Measurements from ENCODE around the gene CACNG4. TPM values are rescaled to one million over a fixed set of nuclear protein-coding genes. Genes with fewer than 3 reads are reported as not detected.

Gene CACNG4
- total RNA-seq, 1 donor from 2014 or later: 33.4 TPM

- no peak for FAIRE-seq
These were observed 49.4 kb downstream of the CACNG4 start for GRCh38 chr17:67013891-67014290.

DNA sequence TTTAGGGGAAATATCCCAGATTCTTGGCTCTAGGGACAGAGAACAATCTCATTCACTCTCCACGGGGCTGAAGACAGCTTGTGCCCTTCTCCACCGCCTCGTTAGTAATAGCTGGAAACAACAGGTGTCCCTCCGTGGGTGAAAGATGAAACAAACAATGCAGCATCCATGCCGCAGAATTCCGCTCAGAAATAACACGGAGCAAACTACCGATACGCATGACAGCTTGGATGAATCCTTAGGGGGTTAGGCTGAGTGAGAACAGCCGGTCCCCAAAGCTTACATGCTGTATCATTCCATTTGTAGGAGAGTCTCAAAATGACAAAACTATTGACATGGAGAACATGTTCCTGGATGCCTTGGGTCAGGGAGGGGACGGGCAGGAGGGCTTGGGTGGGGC lies 50.5 kb downstream of the CACNG4 start:
- no peak for DNase-seq (ENCODE audit: low spot score in 2 of 2)
- FAIRE-seq: no peak

More at GRCh38 chr17:67013891-67014290, 49.4 kb downstream of the CACNG4 start:
- no peak for DNase-seq (ENCODE audit: low spot score in 2 of 2)

DNA sequence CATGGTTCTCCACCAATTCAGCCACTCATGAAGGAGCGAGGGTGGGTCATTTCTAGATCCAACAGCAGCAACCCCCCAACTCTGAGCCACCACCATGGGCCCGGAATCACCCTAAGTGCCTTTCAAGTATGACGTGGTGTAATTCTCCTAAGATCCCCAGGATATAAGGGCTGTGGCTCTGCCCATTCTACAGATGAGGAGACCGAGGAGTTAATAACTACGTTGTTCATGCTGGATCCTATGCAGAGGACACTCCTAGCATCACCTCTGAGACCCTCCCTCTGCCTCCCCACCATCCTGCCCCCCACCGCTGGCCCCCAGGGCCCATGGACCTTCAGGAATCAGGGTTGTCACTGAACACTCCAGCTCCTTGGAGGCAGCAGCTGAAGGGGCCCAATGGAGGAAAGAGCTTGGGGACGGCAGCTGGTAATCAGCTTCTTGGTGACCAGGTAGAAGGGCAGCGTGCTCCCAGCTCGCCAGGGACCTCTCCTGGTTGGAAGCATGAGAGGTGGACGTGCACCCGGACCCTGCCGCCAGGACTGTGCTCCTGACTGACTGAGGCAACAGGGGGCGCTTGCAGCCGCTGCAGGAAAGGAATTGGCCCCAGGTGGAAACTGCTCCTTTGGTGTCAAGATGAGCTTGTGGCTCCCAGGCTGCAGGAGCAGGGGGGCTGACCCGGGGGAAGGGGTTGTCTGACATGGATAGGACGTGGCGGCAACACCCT lies 51.7 kb downstream of the CACNG4 start:
- no peak for FAIRE-seq

DNA sequence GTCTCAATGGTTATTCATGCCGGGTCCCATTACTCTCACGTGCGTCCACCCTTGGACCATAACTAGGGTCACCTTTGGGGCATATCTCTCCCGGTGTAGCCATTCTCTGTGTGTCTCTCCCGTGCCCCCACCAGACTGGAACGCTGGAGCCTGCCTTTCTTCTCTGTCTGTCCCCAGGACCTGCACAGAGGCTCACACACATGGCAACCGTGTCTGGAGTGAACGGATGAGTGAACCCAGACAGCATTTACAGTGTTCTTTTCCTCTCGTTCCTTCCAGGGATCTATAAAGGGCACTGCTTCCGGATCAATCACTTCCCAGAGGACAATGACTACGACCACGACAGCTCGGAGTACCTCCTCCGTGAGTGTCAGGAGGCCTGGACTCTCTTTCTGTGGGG lies 53.4 kb downstream of the CACNG4 start:
- DNase-seq (ENCODE audit: low spot score in 2 of 2): no peak
- no peak for FAIRE-seq

More for the DNA sequence above, 51.7 kb downstream of the CACNG4 start:
- DNase-seq (ENCODE audit: low spot score in 2 of 2): no peak

GRCh38 chr17:67018471-67019434 lies 54.2 kb downstream of the CACNG4 start:
- DNase-seq (ENCODE audit: low spot score in 2 of 2): no peak
- no peak for FAIRE-seq

GRCh38 chr17:67019809-67020208 lies 55.3 kb downstream of the CACNG4 start:
- DNase-seq (ENCODE audit: low spot score in 2 of 2) (no peak), FAIRE-seq (no peak)

DNA sequence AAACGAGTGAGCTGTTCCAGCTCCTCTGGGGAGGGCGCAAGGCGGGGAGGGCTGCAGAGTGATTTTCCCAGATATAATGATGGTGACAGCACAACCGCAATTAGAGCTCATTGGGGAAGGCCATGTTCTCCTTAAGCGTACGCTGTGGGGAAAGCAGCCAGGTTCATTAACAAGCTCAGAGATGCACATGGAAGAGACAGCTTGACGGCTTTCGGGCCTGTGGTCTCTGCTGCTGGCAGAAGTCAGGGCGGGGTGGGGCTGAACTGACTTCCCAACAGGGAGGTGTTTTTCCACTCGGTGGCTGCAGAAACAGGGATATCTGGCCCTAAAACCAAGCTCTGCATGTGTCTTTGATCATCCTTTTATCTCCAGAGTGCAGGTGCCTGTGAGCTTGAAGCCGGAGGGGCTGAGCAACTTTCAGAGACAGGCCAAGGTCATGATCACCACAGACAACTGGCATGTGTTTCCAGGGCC lies 55.8 kb downstream of the CACNG4 start:
- DNase-seq (ENCODE audit: low spot score in 2 of 2): no peak
- no peak for FAIRE-seq

- FAIRE-seq: no peak
- no peak for DNase-seq (ENCODE audit: low spot score in 2 of 2)
These were observed 56.7 kb downstream of the CACNG4 start for GRCh38 chr17:67021196-67021595.

- no peak for DNase-seq (ENCODE audit: low spot score in 2 of 2)
- no peak for FAIRE-seq
These were observed 57.4 kb downstream of the CACNG4 start for GRCh38 chr17:67021743-67022450.

- DNase-seq (ENCODE audit: low spot score in 2 of 2) (no peak), FAIRE-seq (no peak)
These were observed 57.9 kb downstream of the CACNG4 start for GRCh38 chr17:67022451-67022810.

DNA sequence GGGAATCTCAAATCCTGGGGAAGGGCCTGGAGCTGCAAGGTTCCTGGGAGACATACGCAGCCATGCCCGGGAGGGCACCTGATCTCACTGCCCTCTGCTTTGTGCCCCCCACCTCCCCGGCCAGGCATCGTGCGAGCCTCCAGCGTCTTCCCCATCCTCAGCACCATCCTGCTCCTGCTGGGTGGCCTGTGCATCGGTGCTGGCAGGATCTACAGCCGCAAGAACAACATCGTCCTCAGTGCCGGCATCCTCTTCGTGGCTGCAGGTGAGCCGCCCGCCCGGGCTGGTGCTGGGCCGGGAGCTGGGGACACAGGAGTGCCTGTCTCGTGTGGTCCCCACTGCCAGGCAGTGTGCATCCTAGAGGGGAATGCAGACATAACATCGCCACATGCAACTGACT lies 60.2 kb downstream of the CACNG4 start:
- DNase-seq (ENCODE audit: low spot score in 2 of 2) (no peak), FAIRE-seq (no peak)

DNA sequence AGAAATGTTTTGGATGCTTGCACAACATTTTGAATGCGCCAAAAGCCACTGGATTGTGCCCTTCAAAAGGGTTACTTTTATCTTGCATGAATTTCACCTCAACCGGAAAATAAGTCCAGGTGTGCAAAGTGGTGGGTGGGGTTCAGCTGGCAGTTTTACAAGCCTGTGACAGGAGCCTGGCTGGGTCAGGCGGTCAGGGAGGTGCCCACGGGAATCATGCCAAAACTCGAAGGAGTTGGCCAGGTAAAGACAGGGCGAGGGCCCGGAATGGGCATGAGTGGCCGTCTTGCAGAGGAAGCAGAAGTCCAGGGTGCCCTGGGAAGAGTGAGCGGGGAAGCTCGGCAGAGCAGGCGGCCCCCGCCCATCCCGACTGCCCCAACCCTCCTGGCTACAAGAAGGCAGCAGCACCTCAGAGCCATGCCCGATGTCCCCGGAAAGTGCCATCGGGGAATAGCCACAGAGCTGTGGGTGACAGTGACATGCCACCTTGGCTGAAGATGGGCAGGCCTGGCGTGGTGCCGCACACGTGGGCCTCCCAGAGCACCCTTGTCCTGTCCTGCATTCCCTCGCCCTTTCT lies 60.8 kb downstream of the CACNG4 start:
- FAIRE-seq (no peak), DNase-seq (ENCODE audit: low spot score in 2 of 2) (no peak)

GRCh38 chr17:67026341-67026740 lies 61.8 kb downstream of the CACNG4 start:
- FAIRE-seq: no peak

DNA sequence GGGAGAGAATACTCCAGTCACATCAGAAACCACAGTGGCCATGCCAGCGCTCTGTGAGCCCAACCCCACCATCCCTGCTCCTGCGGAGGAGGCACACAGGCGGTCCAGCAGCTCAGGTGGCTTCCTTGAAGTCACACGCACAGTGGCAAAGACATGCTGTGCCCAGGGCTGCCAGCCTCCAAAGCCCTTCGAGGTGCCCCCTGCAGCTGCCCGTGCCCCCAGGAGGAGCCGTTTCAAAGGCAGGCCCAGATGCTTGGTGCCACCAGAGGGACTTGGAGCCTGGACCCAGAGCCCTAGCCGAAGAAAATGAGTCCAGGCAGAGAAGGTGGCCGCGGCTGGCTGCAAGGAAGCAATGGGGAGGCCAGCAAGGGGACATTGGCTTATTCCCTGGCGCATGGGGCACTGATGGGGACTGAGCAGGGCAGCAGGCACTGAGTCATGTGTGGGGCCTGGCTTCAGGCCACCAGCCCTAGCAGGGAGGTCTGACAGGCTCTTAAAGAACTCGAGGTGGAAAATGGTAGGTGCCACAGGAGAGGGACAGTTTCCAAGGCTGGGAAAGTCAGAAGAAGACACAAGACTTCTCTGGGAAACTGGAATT lies 62.6 kb downstream of the CACNG4 start:
- FAIRE-seq: no peak
- DNase-seq (ENCODE audit: low spot score in 2 of 2): no peak

More at GRCh38 chr17:67026341-67026740, 61.8 kb downstream of the CACNG4 start:
- DNase-seq (ENCODE audit: low spot score in 2 of 2): no peak

GRCh38 chr17:67030641-67031040 lies 66.1 kb downstream of the CACNG4 start:
- FAIRE-seq (no peak), DNase-seq (ENCODE audit: low spot score in 2 of 2) (no peak)

GRCh38 chr17:67032382-67032781 lies 67.9 kb downstream of the CACNG4 start:
- DNase-seq (ENCODE audit: low spot score in 2 of 2) (no peak), FAIRE-seq (no peak)

DNA sequence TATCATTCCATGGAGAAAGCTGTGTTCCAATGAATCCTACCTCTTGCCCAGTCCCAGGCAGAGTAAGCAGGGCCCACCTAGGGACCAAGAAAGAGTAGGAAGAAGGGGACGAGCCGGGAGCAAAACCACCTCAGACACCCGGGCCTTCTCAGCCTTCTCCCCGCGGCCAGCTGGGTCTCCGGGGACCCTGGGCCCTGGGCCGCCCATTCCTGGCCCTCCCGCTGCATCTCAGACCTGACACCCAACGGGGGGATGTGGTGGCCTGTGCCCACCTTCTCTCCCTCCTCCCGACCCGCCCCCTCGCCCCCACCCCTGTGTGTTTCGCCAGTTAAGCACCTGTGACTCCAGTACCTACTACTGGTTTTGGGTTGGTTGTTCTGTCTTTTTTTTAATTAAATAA lies 68.5 kb downstream of the CACNG4 start:
- DNase-seq (ENCODE audit: low spot score in 2 of 2): no peak
- no peak for FAIRE-seq

GRCh38 chr17:67033613-67034012 lies 69.1 kb downstream of the CACNG4 start:
- no peak for FAIRE-seq
- no peak for DNase-seq (ENCODE audit: low spot score in 2 of 2)

DNA sequence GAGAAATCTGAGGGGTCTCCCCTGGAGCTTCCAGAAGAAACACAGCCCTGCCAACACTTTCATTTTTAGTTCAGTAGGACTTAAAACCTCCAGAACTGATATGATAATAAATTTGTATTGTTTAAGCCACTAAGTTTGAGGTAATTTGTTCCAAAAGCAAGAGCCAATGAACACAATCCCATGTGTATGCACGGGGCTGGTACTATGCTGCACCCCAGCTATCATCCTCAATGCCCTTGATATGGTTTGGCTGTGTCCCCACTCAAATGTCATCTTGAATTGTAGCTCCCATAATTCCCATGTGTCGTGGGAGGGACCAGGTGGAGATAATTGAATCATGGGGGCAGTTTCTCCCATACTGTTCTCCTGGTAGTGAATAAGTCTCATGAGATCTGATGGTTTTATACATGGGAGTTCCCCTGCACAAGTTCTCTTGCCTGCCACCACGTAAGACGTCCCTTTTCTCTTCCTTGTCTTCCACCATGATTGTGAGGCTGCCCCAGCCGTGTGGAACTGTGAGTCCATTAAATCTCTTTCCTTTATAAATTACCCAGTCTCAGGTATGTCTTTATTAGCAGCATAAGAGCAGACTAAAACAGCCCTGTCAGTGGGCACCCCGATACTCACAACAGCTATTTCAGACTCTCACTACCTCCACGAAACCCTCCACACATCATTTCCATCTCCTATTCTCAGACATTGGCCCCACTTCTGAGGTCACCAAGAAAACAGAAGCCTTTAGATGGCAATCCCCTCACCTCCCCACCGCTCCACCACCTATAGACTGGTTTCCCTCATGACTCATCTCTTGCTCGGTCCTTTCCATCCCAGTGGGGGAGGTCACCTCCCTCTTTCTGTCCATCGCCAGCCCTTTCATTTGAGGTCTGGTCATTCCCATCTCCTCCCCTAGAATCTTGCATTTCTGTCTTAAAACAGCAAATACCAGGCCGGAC lies 70.9 kb downstream of the CACNG4 start:
- FAIRE-seq (no peak), DNase-seq (ENCODE audit: low spot score in 2 of 2) (no peak)

Measured in frontal cortex (tissue), 4 donors.